Keratinocyte (primary cell): ENCODE data around the gene PKNOX2.

Experiments
- EZH2 ChIP-seq: IDR thresholded peaks from one replicate; pipeline ENCODE4 v1.6.1; 2012; ENCODE audit warnings: inconsistent platforms, mild to moderate bottlenecking, low read length, moderate library complexity
- TF ChIP-seq, protein P1 (sequence below), 3 experiments: IDR thresholded peaks in 1 of 3; conservative IDR thresholded peaks in 1 of 3; optimal IDR thresholded peaks in 1 of 3; 2 replicates in 2 of 3; 3 replicates in 1 of 3; pipeline versions ENCODE3 to v1.5.1; 2011; ENCODE audit warnings: low read length in 3 of 3, mild to moderate bottlenecking in 3 of 3, moderate library complexity in 2 of 3, control low read depth in 1 of 3, inconsistent platforms in 1 of 3; ENCODE audit not compliant: insufficient read depth in 2 of 3; ENCODE audit errors: extremely low read depth in 1 of 3

DNA sequence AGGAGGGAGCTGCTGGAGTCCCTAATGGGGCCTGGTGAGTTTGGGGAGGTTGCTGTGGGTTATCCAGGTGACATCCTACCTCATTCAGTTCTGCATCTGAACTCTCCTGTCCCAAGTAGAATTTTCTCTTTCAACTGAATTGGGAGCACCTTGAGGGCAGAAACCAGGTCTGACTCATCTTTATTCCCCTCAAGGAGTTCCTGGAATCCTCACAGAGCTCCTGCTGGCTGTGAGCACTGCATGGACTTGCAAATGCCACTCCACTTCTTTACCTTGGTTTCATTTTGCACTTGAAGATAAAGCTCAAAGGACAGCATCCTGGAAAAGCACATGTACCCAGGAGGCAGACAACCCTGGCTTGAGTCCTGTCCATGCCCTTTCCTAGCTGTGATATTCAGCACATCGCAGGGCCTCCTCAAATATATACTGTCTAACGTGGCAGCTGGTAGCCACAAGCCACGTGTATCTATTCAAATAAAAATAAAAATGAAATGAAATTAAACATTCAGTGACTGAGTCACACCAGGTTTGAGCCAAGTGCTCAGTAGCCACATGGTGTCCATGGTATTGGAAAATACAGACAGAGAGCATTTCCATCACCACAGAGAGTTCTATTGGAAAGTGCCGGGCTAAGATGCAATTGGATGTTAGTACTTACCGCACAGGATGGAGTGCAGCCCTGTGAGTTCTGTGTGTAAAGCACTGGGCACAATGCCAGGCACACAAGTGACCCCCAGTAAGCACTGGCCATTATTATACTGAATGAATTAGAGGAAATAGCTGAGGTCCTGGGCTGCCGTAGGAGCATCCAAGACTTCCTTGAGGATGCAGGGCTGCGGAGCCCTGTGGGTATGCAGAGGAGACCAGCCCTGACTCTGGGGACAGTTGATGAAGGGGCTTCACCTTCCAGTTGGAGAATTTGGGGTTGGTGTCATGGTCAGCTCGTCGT lies 149.0 kb downstream of the PKNOX2 start:
- no peak for TF ChIP-seq EZH2
- TF ChIP-seq, protein P1, sequence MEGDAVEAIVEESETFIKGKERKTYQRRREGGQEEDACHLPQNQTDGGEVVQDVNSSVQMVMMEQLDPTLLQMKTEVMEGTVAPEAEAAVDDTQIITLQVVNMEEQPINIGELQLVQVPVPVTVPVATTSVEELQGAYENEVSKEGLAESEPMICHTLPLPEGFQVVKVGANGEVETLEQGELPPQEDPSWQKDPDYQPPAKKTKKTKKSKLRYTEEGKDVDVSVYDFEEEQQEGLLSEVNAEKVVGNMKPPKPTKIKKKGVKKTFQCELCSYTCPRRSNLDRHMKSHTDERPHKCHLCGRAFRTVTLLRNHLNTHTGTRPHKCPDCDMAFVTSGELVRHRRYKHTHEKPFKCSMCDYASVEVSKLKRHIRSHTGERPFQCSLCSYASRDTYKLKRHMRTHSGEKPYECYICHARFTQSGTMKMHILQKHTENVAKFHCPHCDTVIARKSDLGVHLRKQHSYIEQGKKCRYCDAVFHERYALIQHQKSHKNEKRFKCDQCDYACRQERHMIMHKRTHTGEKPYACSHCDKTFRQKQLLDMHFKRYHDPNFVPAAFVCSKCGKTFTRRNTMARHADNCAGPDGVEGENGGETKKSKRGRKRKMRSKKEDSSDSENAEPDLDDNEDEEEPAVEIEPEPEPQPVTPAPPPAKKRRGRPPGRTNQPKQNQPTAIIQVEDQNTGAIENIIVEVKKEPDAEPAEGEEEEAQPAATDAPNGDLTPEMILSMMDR (optimal IDR thresholded peaks at IDR 0.05 in 1 of 3, IDR thresholded peaks at IDR 0.05 in 1 of 3, conservative IDR thresholded peaks at IDR 0.05 in 1 of 3; ENCODE audit: extremely low read depth in 1 of 3, insufficient read depth in 2 of 3, low read length in 3 of 3): no peak
